WTC11 (cell line): ENCODE measurements around the gene MOB1B. TPM values are rescaled to one million over a fixed set of nuclear protein-coding genes. Genes with fewer than 3 reads are reported as not detected.

Experiments used
- ATAC-seq: fragments of 200-7000 bp; cut with Tn5 transposase; 2 replicates; pipeline ENCODE4 v1.10.0; 2021; ENCODE audit warnings: mild to moderate bottlenecking, moderate library complexity
- CTCF ChIA-PET: fragments of 300-600 bp; sonication (Branson Sonifier 250); formaldehyde crosslinking; loops from one replicate; lab custom pipeline; 2021; ENCODE audit warnings: antibody characterized with exemption; lab: Charles Lee
- POLR2A ChIA-PET: fragments of 350-600 bp; sonication (Branson Sonifier 250); formaldehyde crosslinking; loops from one replicate; lab custom pipeline; 2021; ENCODE audit warnings: antibody characterized with exemption; lab: Charles Lee
- DNase-seq: peaks from one replicate; pipeline ENCODE4 v3.0.0; 2021; ENCODE audit warnings: low spot score
- H3K27ac Mint-ChIP-seq: 2 replicates; pipeline ENCODE4 v1.8.0; 2021; ENCODE audit warnings: mixed read lengths
- H3K27me3 Mint-ChIP-seq: 2 replicates; pipeline ENCODE4 v1.8.0; 2021; ENCODE audit warnings: low read depth, mild to moderate bottlenecking, moderate library complexity, mixed read lengths
- H3K36me3 Mint-ChIP-seq: 2 replicates; pipeline ENCODE4 v1.8.0; 2021; ENCODE audit warnings: mixed read lengths
- H3K4me1 Mint-ChIP-seq: 2 replicates; pipeline ENCODE4 v1.8.0; 2022; ENCODE audit warnings: mixed read lengths
- H3K4me3 Mint-ChIP-seq: 2 replicates; pipeline ENCODE4 v1.8.0; 2021; ENCODE audit warnings: mild to moderate bottlenecking, moderate library complexity, mixed read lengths
- H3K9me3 Mint-ChIP-seq: 2 replicates; pipeline ENCODE4 v1.8.0; 2021; ENCODE audit warnings: mixed read lengths
- ARID4B ChIP-seq: sonication (generic); formaldehyde crosslinking; IDR thresholded peaks from 2 replicates; pipeline ENCODE4 v1.8.0; 2023; ENCODE audit warnings: missing genetic modification reagents, mild to moderate bottlenecking, borderline replicate concordance
- ATF1 ChIP-seq: sonication (generic); formaldehyde crosslinking; IDR thresholded peaks from 2 replicates; pipeline ENCODE4 v1.8.1; 2023; ENCODE audit warnings: mild to moderate bottlenecking, moderate library complexity, missing genetic modification reagents
- ATF2 ChIP-seq: sonication (generic); formaldehyde crosslinking; IDR thresholded peaks from 2 replicates; pipeline ENCODE4 v1.8.1; 2022; ENCODE audit warnings: low read depth, missing genetic modification reagents, borderline replicate concordance
- CREB1 ChIP-seq: sonication (generic); formaldehyde crosslinking; IDR thresholded peaks from 2 replicates; pipeline ENCODE4 v1.8.0; 2023; ENCODE audit warnings: mild to moderate bottlenecking, missing genetic modification reagents
- CREM ChIP-seq: sonication (generic); formaldehyde crosslinking; IDR thresholded peaks from 2 replicates; pipeline ENCODE4 v1.8.1; 2022; ENCODE audit warnings: mild to moderate bottlenecking, missing genetic modification reagents, moderate library complexity
- E2F1 ChIP-seq: sonication (generic); formaldehyde crosslinking; IDR thresholded peaks from 2 replicates; pipeline ENCODE4 v1.8.0; 2022; ENCODE audit warnings: mild to moderate bottlenecking, missing genetic modification reagents
- ESRRA ChIP-seq: sonication (generic); formaldehyde crosslinking; IDR thresholded peaks from 2 replicates; pipeline ENCODE4 v1.8.1; 2022; ENCODE audit warnings: mild to moderate bottlenecking, missing genetic modification reagents, borderline replicate concordance
- FOXP1 ChIP-seq: sonication (generic); formaldehyde crosslinking; IDR thresholded peaks from 2 replicates; pipeline ENCODE4 v1.8.0; 2022; ENCODE audit warnings: missing genetic modification reagents, mild to moderate bottlenecking, moderate library complexity, borderline replicate concordance
- IRF2 ChIP-seq: sonication (generic); formaldehyde crosslinking; IDR thresholded peaks from 2 replicates; pipeline ENCODE4 v1.8.0; 2022; ENCODE audit warnings: low read depth, missing genetic modification reagents, borderline replicate concordance
- JUN ChIP-seq: sonication (generic); formaldehyde crosslinking; IDR thresholded peaks from 2 replicates; pipeline ENCODE4 v1.8.0; 2023; ENCODE audit warnings: mild to moderate bottlenecking, missing genetic modification reagents
- MAX ChIP-seq: sonication (generic); formaldehyde crosslinking; IDR thresholded peaks from 2 replicates; pipeline ENCODE4 v1.8.0; 2022; ENCODE audit warnings: mild to moderate bottlenecking, missing genetic modification reagents
- MLX ChIP-seq: sonication (generic); formaldehyde crosslinking; IDR thresholded peaks from 2 replicates; pipeline ENCODE4 v1.8.1; 2023; ENCODE audit warnings: mild to moderate bottlenecking, missing genetic modification reagents, moderate library complexity
- MYBL2 ChIP-seq: sonication (generic); formaldehyde crosslinking; IDR thresholded peaks from 2 replicates; pipeline ENCODE4 v1.8.1; 2023; ENCODE audit warnings: mild to moderate bottlenecking, moderate library complexity, missing genetic modification reagents
- NR1H2 ChIP-seq: sonication (generic); formaldehyde crosslinking; IDR thresholded peaks from 2 replicates; pipeline ENCODE4 v1.9.0; 2021; ENCODE audit warnings: mild to moderate bottlenecking, moderate library complexity, missing genetic modification reagents
- NR2C2 ChIP-seq: sonication (generic); formaldehyde crosslinking; IDR thresholded peaks from 2 replicates; pipeline ENCODE4 v1.8.0; 2022; ENCODE audit warnings: mild to moderate bottlenecking, missing genetic modification reagents
- NR3C1 ChIP-seq: sonication (generic); formaldehyde crosslinking; conservative IDR thresholded peaks from 2 replicates; pipeline ENCODE4 v1.8.1; 2023; ENCODE audit warnings: low read depth, mild to moderate bottlenecking, missing genetic modification reagents
- PRRX2 ChIP-seq: fragments of 250-450 bp; sonication (Bioruptor Pico); IDR thresholded peaks from 2 replicates; pipeline ENCODE4 v1.8.0; 2021; ENCODE audit warnings: mild to moderate bottlenecking
- TEAD4 ChIP-seq: sonication (generic); formaldehyde crosslinking; IDR thresholded peaks from 2 replicates; pipeline ENCODE4 v1.8.0; 2022; ENCODE audit warnings: mild to moderate bottlenecking, missing genetic modification reagents
- USF1 ChIP-seq: sonication (generic); formaldehyde crosslinking; IDR thresholded peaks from 2 replicates; pipeline ENCODE4 v1.8.0; 2022; ENCODE audit warnings: mild to moderate bottlenecking, missing genetic modification reagents
- ZBTB21 ChIP-seq: sonication (generic); formaldehyde crosslinking; IDR thresholded peaks from 2 replicates; pipeline ENCODE4 v1.8.1; 2023; ENCODE audit warnings: mild to moderate bottlenecking, missing genetic modification reagents, borderline replicate concordance
- ZNF121 ChIP-seq: sonication (generic); formaldehyde crosslinking; IDR thresholded peaks from 2 replicates; pipeline ENCODE4 v1.8.0; 2023; ENCODE audit warnings: missing genetic modification reagents
- ZNF416 ChIP-seq: fragments of 250-450 bp; sonication (Bioruptor Pico); IDR thresholded peaks from 2 replicates; pipeline ENCODE4 v1.9.0; 2021; ENCODE audit warnings: mild to moderate bottlenecking, inconsistent platforms
- ZNF512 ChIP-seq: sonication (generic); formaldehyde crosslinking; IDR thresholded peaks from 2 replicates; pipeline ENCODE4 v1.8.1; 2022; ENCODE audit warnings: missing genetic modification reagents, borderline replicate concordance
- ZNF671 ChIP-seq: fragments of 250-450 bp; sonication (Bioruptor Pico); IDR thresholded peaks from 2 replicates; pipeline ENCODE4 v1.8.0; 2021; ENCODE audit warnings: mild to moderate bottlenecking
- total RNA-seq: library from RNA; stranded (reverse); gene quantifications from 3 replicates; pipeline ENCODE4 v1.2.3, GENCODE V29; 2021

The MOB1B gene
- total RNA-seq, 1 experiment from 2014 or later: 28.0 TPM

- DNase-seq: no peak
- no peaks in the 10 kb centered on the region for H3K27me3 Mint-ChIP-seq
- H3K36me3 Mint-ChIP-seq: peaks cover 10% of the 10 kb centered on the region; the same call in 1 of the 2 replicates
- TF ChIP-seq CREB1 (CRISPR knock-in tag) (no peak), MAX (CRISPR knock-in tag) (no peak), ZNF671 (CRISPR knock-in tag) (no peak), PRRX2 (CRISPR knock-in tag) (no peak), MYBL2 (CRISPR knock-in tag) (no peak), ATF1 (CRISPR knock-in tag) (no peak), MLX (CRISPR knock-in tag) (no peak), E2F1 (CRISPR knock-in tag) (no peak), NR2C2 (no peak), FOXP1 (CRISPR knock-in tag) (no peak), CREM (CRISPR knock-in tag) (no peak), ZNF512 (CRISPR knock-in tag) (no peak), ATF2 (CRISPR knock-in tag) (no peak)
- TF ChIP-seq, all 79 proteins: peak for 0
- ATAC-seq: no peak
- POLR2A ChIA-PET: no interaction called here
- CTCF ChIA-PET: interaction anchor here (0.5 kb wide), 1 partner anchor 195 kb away, joined by 3 read pairs; no protein-coding TSS in a partner anchor
- peaks cover 29% of the 10 kb centered on the region for H3K4me1 Mint-ChIP-seq
- no peak overlapping the region for H3K4me3 Mint-ChIP-seq
- no peak overlapping the region for H3K27ac Mint-ChIP-seq
- H3K9me3 Mint-ChIP-seq: peaks cover 9% of the 10 kb centered on the region
Measured at GRCh38 chr4:70930530-70931256, 28.5 kb downstream of the MOB1B start.

- peaks cover 11% of the 10 kb centered on the region; the same call in 1 of the 2 replicates for H3K36me3 Mint-ChIP-seq
- H3K9me3 Mint-ChIP-seq: peaks cover 8% of the 10 kb centered on the region
- ATAC-seq: no peak
- ChIA-PET CTCF (interaction anchor here (0.5 kb wide), 1 partner anchor 196 kb away, joined by 3 read pairs; no protein-coding TSS in a partner anchor), POLR2A (no interaction called here)
- H3K27me3 Mint-ChIP-seq: no peaks in the 10 kb centered on the region
- no peak for DNase-seq
- no peak overlapping the region for H3K27ac Mint-ChIP-seq
- no peak overlapping the region for H3K4me3 Mint-ChIP-seq
- H3K4me1 Mint-ChIP-seq: peaks cover 22% of the 10 kb centered on the region
- TF ChIP-seq ZNF416 (CRISPR knock-in tag) (no peak), ZBTB21 (CRISPR knock-in tag) (no peak), ARID4B (CRISPR knock-in tag) (no peak), MLX (CRISPR knock-in tag) (no peak), NR3C1 (CRISPR knock-in tag) (no peak), TEAD4 (CRISPR knock-in tag) (no peak), USF1 (no peak), ESRRA (no peak), IRF2 (CRISPR knock-in tag) (no peak), FOXP1 (CRISPR knock-in tag) (no peak), NR1H2 (CRISPR knock-in tag) (no peak), ZNF121 (no peak), JUN (CRISPR knock-in tag) (no peak)
Measured at GRCh38 chr4:70931347-70931746, 29.2 kb downstream of the MOB1B start.
